ENCODE measurements around the gene ASB2.

The ASB2 gene

GRCh38 chr14:93926873-93927799 is 49.2 kb downstream of the ASB2 start, which contains the start of gene FAM181A:
TSS of gene FAM181A (plus strand) at chr14:93927344. CDS start at chr14:93928286, 942 bp downstream.
- DNase-seq (ENCODE audit: low read depth in 2 of 2), result no peak

GRCh38 chr14:93926245-93926872 is 50.0 kb downstream of the ASB2 start:
- DNase-seq (ENCODE audit: low read depth in 2 of 2), result no peak

- no peak for DNase-seq (ENCODE audit: low read depth in 2 of 2)
These were observed 50.9 kb downstream of the ASB2 start for GRCh38 chr14:93925374-93925895.

GRCh38 chr14:93924592-93925355 is 51.6 kb downstream of the ASB2 start:
- no peak for DNase-seq (ENCODE audit: low read depth in 2 of 2)

- no peak for DNase-seq (ENCODE audit: low read depth in 2 of 2)
These were observed 52.7 kb downstream of the ASB2 start for GRCh38 chr14:93923626-93924025.

- no peak for DNase-seq (ENCODE audit: low read depth in 2 of 2)
These were observed 55.2 kb downstream of the ASB2 start for GRCh38 chr14:93921001-93921806.

GRCh38 chr14:93917141-93917540 is 59.2 kb downstream of the ASB2 start:
- DNase-seq (ENCODE audit: low read depth in 2 of 2), result no peak

- no peak for DNase-seq (ENCODE audit: low read depth in 2 of 2)
These were observed 59.9 kb downstream of the ASB2 start for GRCh38 chr14:93916498-93916897.

GRCh38 chr14:93915800-93916199 is 60.6 kb downstream of the ASB2 start:
- no peak for DNase-seq (ENCODE audit: low read depth in 2 of 2)

- no peak for DNase-seq (ENCODE audit: low read depth in 2 of 2)
These were observed 61.2 kb downstream of the ASB2 start for GRCh38 chr14:93915070-93915705.

GRCh38 chr14:93914278-93914677 is 62.1 kb downstream of the ASB2 start:
- DNase-seq (ENCODE audit: low read depth in 2 of 2), result no peak

GRCh38 chr14:93912782-93913181 is 63.6 kb downstream of the ASB2 start:
- DNase-seq (ENCODE audit: low read depth in 2 of 2), result no peak

GRCh38 chr14:93911975-93912615 is 64.3 kb downstream of the ASB2 start:
- no peak for DNase-seq (ENCODE audit: low read depth in 2 of 2)

- no peak for DNase-seq (ENCODE audit: low read depth in 2 of 2)
These were observed 66.8 kb downstream of the ASB2 start for GRCh38 chr14:93909429-93910128.

- DNase-seq (ENCODE audit: low read depth in 2 of 2), result peak; percentile 10 to 25
These were observed 69.7 kb downstream of the ASB2 start for GRCh38 chr14:93906341-93907329.

GRCh38 chr14:93905623-93906022 is 70.7 kb downstream of the ASB2 start:
- no peak for DNase-seq (ENCODE audit: low read depth in 2 of 2)

GRCh38 chr14:93903342-93904184 is 72.8 kb downstream of the ASB2 start:
- no peak for DNase-seq (ENCODE audit: low read depth in 2 of 2)

Data from stimulated activated CD8-positive, alpha-beta memory T cell treated with anti-CD3 and anti-CD28 coated beads, Interleukin-2, amount 100 ng/mL, for 1 hour (primary cell).